Stimulated activated CD4-positive, alpha-beta T cell treated with anti-CD3 and anti-CD28 coated beads, Interleukin-1b, Interleukin-23, amount 100 ng/mL, for 1 hour (primary cell): Measurements from ENCODE around the gene EHF.

ENCODE experiments used
- DNase-seq, 2 donors: peaks; one replicate each; pipeline ENCODE4 v3.0.0-alpha.2; 2020; ENCODE audit warnings: low read depth in 2 of 2

Gene EHF

DNA sequence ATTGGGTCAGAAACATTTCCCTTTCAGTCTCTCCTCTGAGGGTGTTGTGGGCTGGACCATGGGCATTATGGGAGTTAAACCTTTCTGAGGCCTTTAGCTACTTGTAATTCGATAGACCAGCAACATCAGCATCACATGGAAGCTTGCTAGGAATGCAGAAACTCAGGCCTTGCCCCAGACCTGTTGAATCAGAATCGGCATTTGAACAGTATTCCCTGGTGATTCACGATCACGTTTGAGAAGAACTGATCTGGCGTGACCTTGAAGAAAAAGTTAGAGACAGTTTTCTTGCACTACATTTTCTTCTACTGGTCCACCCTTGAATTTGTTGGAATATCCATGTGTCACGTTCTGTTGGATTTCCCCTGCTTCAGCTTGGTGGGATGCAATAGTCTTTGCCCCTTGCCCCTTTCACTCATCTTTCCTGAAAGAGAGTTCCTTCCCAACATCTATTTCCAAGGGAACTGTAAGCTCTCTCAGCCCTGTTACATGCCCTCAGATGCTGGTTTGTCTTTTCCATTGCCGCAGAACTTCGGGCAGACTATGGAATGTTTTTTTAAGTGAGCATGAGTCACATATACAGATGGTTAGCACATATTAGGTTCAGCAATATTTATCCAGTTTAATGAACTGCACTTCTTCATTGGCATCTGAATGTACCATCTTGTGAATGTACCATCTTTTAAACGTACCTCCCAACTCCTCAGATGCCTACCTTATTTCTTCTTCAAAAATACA, 23.9 kb downstream of the EHF start:
- no peak for DNase-seq

GRCh38 chr11:34646431-34646830, 25.5 kb downstream of the EHF start:
- no peak for DNase-seq

DNA sequence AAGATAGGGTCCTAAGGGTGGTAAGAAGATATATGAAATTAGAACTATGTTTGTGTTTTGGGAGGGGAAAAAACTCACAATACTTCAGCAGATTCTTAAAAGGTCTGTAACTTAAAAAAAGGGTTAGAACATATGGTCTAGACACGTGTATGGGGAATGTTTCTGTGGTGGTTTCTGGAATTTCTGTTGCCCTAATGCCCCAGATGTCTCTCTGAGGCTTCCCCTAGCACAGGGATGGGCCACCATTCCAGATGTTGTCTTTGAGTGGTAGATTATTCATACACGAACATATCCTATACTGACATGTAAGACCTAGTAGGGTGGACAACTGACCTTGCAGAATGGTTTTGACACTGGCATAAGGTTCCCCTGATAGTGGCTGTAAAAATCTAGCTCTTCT, 26.2 kb downstream of the EHF start:
- DNase-seq, result no peak

DNA sequence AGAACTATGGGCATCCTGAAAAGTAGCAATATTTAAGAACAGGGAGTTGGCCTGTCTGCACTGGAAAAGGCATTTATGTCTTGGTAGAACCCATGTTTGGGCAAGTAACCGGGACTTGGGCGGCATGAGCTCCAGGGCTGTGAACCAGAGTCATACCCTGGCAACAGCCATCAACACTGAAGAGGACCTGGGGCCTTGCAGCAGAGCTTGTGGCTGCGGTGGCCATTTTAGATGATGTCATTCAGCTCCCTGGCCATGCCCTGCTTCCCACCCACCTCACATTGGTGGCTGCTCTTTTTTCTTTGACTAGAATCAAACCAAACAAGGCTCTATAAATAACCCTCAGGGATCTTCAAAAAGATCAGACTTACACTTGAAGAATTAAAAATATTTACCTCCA, 26.6 kb downstream of the EHF start:
- DNase-seq, result no peak

DNA sequence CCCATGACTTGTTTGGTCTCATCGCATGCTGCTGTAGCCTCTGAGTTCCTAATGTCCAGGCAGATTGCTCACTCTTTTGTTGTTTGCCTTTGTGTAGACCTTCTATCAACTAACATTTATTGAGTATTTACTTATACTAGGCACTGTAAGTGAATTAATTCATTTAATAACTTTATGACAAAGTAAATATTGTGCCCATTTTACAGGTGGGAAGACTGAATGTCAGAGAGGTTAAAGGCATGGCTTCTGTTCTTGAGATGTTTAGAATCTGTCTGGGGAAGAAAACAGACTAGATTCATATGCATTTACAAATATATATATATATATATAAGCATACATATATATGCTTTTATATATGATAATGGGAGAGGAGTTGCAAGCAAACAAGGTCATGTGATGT, 27.1 kb downstream of the EHF start:
- DNase-seq, result no peak

GRCh38 chr11:34649597-34649996, 28.7 kb downstream of the EHF start:
- DNase-seq, result no peak

DNA sequence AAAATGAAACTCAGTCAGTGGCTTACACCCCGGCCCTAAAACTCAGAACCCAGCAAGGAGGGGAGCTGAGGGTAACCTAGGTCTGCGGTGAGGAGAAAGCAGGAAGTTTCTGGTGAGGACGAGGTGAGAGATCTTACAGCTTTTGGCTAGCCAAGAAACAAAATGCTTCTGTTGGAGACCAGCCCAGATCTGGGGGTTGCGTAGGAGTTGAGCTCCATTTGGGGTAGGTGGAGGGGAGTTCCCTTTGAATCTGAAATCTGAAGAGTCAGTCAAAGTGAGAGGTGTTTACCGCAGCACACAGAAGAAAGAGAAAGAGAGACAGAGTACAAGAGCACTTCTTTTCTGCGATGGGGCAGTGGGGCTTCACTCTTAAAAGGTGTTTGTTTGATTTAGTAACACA, 29.6 kb downstream of the EHF start:
- DNase-seq, result peak; percentile 21 to 44

GRCh38 chr11:34651551-34651950, 30.7 kb downstream of the EHF start:
- DNase-seq, result no peak

GRCh38 chr11:34652191-34652973, 31.5 kb downstream of the EHF start:
- no peak for DNase-seq

DNA sequence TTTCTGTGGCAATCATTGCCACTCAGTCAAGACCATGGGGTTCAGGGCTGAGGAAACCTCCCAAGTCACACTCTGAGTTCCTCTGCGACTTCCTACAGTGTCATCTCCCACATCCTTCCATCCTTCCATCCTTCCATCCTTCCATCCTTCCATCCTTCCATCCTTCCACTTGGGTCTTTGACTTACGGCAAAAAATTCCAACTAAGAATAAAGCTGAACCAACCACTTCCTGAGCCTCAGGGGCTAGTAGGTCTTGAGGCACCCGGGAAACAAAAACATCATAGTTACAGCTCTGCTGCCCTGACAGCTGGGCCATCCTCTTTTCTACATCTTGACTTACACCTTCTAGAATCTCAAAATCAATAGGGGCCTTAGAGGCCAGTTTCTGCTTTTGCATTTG, 32.1 kb downstream of the EHF start:
- no peak for DNase-seq

- no peak for DNase-seq
Measured at GRCh38 chr11:34653851-34654482, 33.1 kb downstream of the EHF start.

- no peak for DNase-seq
Measured at GRCh38 chr11:34654483-34655334, 33.8 kb downstream of the EHF start.

GRCh38 chr11:34655335-34656008, 34.6 kb downstream of the EHF start:
- no peak for DNase-seq

- no peak for DNase-seq
Measured at GRCh38 chr11:34656062-34656720, 35.3 kb downstream of the EHF start.

GRCh38 chr11:34658071-34659015, 37.5 kb downstream of the EHF start:
- no peak for DNase-seq

DNA sequence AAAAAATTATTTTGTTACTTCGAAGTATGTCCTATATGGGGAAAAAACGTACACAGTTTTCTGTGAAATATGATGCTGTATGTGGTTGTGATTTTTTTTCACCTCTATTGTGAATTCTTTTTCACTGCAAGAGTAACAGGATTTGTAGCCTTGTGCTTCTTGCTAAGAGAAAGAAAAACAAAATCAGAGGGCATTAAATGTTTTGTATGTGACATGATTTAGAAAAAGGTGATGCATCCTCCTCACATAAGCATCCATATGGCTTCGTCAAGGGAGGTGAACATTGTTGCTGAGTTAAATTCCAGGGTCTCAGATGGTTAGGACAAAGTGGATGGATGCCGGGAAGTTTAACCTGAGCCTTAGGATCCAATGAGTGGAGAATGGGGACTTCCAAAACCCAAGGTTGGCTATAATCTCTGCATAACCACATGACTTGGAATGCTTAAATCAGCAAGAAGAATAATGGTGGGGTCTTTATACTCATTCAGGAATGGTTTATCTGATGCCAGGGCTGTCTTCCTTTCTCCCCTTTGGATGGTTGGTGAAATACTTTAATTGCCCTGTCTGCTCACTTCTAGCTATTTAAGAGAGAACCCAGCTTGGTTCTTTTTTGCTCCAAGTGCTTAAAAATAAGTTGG, 38.3 kb downstream of the EHF start:
- DNase-seq, result no peak

DNA sequence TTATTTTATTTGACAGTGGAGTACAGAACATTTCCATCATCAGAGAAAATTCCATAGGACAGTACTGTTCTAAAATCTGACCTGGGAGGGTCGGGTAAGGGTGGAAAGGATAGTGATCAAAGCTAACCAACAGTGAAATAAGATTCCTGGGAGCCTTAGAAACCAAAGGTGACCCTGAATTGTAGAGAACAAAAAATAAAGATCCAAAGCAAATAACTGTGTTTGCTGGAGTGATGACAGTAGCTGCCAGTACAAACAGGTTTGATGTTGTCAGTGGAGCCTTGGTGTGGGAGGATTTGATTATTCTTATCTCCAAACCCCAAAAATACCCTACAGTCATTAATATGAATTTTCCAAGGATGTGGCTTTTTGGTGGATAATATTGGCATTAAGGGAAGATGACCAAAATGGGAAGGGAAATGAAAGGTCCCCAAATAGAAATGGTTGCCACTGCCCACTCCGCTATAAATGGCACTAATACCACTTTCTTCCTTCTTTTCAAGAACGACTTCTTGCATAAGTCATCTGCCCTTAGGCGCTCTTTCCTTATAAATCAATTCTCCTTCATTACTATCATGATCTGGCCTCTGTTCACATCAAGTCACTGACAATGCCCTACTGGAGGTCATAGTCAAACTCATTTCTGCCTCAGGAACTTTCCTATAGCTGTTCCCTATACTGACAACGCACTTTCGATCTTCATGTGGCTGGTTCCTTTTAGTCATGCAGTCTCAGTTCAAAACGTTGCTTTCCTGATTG, 44.4 kb downstream of the EHF start:
- no peak for DNase-seq

GRCh38 chr11:34667810-34668582, 47.1 kb downstream of the EHF start:
- DNase-seq, result no peak
